HG02588 (cell line): ENCODE results near the gene FUT4.
A peak's percentile ranks its signal among the peaks of the same experiment; 100 is the strongest.
"Not testable (repeated sequence)": the region's sequence is repeated elsewhere in the genome, so short reads cannot be mapped to it uniquely, and the experiment has no call there.

Experiments
- ATAC-seq: cut with Tn5 transposase; IDR thresholded peaks from one replicate; pipeline ENCODE4 v1.9.1; 2021; ENCODE audit warnings: mild to moderate bottlenecking, moderate library complexity; ENCODE audit not compliant: unreplicated experiment

The FUT4 gene

GRCh38 chr11:94563848-94564467 lies 20.2 kb downstream of the FUT4 start:
- ATAC-seq: no peak

DNA sequence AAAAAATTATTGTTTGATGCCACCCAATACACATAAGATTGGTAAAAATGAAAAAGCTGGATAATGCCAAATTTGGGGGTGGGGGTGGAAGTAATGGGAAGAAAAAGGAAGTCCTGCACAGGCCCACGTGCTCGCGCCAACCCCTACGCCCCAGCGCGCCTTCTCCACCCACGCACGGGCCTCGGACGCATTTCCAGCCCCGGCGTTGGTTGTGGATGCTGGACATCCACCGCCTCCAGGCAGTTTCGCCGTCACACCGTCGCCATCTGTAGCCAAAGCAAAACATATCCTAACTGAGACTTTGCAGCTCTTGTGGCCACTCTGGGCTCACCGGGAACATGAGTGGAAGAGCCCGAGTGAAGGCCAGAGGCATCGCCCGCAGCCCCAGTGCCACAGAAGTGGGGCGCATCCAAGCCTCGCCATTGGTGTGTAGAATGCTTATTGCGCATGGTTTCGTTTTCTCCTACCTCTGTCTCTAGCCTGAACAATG lies 23.5 kb downstream of the FUT4 start, which contains the start of gene PIWIL4:
TSS of gene PIWIL4 (plus strand) at position 188 of the 490 bp plus-strand sequence. CDS start at position 339, 151 bp downstream.
- no peak for ATAC-seq

DNA sequence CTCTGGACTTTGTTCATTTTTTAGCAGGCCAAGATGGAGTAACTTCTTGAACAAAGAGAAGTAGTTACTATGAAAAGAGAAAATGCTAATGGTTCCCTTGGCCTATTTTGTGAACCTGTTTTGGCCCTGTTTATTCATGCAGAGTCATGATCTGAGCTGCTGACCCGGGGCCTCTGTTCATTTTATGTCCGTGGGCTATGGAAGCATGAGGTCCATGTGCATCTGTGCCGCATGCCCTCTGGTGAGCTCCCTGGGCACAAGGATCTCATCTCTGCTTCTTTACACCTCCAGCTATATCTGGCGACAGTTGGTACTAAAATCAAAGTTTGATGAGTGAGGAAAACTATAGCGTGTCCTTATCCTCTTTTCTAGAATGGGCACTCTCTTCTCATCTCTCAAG lies 24.5 kb downstream of the FUT4 start:
- ATAC-seq: no peak

DNA sequence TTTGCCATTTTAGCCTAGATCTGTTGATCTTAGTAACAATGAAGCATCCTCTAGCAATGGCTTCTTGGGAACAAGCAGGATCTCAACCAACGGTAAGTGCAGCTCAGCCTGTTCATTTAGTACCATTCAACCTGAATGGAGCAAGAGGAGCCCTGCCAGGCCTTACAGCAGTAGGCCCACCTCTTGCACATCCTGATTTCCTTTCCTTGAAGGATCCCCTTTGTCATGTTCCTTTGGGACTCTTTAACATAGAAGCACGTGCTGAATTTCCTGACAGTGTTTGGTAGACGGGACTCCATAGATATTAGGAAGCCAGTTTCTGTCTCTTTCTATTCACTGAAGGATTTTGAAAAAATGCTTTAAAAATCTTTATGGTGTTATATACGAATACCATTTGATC lies 25.0 kb downstream of the FUT4 start:
- no peak for ATAC-seq

DNA sequence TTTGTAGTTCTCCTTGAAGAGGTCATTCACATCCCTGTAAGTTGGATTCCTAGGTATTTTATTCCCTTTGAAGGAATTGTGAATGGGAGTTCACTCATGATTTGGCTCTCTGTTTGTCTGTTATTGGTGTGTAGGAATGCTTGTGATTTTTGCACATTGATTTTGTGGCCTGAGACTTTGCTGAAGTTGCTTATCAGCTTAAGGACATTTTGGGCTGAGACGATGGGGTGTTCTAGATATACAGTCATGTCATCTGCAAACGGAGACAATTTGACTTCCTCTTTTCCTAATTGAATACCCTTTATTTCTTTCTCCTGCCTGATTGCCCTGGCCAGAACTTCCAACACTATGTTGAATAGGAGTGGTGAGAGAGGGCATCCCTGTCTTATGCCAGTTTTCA lies 29.3 kb downstream of the FUT4 start:
- ATAC-seq: not testable (repeated sequence)

GRCh38 chr11:94574193-94574961 lies 30.7 kb downstream of the FUT4 start:
- ATAC-seq: no peak

DNA sequence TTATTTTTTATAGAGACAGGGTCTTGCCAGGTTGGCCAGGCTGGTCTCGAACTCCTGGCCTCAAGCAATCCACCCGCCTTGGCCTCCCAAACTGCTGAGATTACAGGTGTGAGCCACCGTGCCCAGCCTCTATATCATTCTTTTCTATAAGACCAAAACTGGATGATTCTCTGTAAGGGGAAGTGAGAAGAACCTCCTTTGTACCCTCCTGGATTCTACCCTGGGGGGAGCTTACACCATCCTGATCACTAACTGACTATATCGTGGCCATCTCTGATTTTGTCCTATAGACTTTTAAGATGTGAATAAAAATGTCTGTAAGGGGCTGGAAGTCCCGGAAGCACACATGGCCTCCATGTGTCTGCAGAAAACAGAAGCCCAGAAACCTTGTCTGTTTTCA lies 32.6 kb downstream of the FUT4 start:
- no peak for ATAC-seq

DNA sequence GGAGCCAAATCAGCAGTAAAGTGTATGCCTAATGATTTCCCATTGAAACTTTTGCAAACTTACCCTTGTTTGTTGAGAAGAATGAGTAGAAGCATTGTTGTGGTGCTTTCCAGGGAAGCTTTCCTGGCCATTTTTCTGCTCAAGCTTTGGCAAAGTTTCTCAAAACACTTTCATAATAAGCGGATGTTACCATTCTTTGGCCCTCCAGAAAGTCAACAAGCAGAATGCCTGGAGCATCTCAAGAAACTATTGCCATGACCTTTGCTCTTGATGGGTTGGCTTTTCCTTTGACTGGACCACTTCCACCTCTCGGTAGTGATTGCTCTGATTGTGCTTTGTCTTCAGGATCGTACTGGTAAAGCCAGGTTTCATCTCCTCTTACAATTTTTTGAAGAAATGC lies 34.1 kb downstream of the FUT4 start:
- ATAC-seq: no peak

- peak; percentile 73 for ATAC-seq
These were observed 38.2 kb downstream of the FUT4 start for GRCh38 chr11:94581926-94582325.

GRCh38 chr11:94583213-94583865 lies 39.6 kb downstream of the FUT4 start:
- no peak for ATAC-seq

- ATAC-seq: peak; percentile 54
These were observed 40.3 kb downstream of the FUT4 start for GRCh38 chr11:94583866-94584500.

DNA sequence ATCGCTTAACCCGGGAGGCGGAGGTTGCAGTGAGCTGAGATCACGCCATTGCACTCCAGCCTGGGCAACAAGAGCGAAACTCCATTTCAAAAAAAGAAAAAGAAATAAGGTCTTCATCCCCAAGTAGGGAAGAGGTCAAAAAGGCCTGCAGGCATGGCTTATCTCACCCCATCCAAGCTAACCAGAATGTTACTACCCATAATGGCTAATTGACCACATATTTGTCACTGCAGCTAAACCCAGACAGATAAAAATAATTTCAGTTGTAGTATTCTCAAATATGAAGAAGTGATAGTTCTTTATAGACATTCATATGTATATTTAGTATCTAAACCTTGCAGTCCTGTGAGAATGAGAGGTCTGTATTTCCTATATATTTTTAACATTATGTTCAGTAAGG lies 41.3 kb downstream of the FUT4 start:
- ATAC-seq: no peak

DNA sequence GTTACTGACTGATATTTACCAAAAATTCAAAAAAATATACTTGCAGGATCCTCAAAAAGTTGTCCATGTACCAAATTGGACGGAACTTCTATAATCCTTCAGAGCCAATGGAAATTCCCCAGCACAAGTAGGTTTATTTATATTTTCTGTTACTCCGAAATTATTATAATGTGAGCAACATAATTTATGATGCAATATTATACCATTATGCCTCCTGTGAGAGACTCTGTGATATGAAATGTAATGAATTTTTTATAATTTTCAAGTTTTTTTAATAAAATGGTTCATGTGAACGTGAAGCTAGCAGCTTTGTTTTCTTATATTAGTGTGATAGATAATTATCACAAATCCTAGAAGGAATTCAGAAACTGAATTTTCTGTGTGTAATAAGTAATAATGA lies 41.7 kb downstream of the FUT4 start:
- ATAC-seq: no peak

DNA sequence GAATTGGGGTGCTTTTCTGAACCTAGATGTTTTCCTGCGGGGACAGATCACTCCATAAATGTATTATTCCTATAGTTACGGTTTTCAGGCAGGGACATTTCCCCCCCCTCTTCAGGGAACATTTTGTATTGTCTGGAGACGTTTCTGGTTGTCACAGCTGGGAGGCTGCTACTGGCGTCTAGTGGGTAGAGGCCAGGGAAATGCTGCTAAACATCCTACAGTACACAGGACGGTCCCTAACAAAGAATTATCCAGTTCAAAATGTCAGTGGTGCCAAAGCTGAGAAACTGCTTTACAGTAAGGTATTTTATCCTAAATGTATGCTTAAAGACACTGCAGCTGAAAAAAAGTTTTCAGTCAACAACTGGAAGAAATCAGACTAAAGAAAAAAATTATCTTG lies 42.8 kb downstream of the FUT4 start:
- no peak for ATAC-seq

DNA sequence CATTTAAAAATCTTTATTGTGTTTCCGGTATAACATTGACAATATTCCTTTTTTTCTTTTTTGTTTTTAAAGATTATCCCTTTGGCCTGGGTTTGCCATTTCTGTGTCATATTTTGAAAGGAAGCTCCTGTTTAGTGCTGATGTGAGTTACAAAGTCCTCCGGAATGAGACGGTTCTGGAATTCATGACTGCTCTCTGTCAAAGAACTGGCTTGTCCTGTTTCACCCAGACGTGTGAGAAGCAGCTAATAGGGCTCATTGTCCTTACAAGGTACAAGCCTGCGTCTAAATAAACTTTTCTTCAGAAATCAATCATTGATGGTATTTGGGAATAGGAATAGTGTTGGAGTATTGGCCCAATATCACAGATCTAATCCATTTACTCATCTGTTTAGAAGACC lies 43.3 kb downstream of the FUT4 start:
- no peak for ATAC-seq

DNA sequence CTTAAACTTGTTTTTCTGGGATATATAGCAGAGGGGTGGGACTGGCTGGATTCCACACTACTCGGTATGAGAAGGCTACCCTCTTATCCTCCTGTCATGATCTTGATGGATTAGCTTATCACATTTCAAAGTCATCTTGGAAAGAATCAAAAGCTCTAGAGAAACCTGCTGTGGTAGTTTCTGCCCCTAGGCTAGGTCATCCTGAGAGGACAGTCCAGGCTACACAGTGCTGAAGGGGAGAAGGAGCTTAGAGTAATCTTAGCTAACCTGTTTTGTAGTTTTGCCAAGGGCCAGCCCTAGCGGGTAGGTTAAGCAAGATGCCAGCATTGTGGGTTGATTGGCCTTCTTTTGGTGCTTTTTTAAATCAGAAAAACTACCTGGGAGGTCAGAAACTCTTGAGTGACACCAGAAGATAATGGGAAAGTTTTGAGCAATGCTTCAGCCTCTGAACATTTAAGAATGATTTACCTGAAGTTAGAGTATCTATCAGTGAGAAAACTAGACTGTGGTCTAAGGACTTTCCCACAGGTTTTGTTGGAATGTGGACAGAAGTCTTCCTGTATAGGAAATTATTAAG lies 44.7 kb downstream of the FUT4 start:
- ATAC-seq: no peak

- ATAC-seq: no peak
These were observed 46.8 kb downstream of the FUT4 start for GRCh38 chr11:94590352-94591041.

DNA sequence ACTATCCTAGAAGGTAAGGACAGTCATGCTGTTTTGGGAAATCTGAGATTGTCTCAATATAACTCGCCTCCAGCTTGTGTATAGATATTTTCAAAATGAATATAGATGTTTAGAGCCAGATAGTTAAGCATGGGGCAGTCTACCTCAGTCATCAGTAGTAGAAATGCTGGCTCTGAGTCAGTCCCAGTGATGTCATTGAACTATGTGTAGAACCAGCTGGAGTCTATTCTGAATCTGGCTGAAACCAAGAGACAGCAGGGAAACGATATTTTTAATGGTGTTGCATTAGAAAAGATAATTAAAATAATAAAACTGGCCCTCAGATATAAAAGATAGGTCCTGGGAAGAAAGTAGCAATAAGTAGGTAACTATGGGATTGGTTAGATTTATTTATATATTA lies 49.3 kb downstream of the FUT4 start:
- peak; percentile 87 for ATAC-seq

DNA sequence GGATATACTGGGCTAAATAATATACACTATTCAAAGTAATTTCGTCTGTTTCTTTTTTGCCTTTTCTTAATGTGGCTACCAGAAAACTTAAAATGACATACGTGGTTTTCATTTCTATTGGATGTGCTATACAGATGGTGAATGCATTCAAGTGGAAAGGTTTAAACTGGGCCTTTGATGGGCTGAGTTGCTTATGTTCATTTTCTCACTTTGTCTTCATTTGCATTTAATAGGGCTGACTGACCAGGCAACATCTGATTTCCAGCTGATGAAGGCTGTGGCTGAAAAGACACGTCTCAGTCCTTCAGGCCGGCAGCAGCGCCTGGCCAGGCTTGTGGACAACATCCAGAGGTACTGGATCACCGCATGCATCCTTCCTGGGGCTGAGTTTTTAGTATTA lies 51.4 kb downstream of the FUT4 start:
- no peak for ATAC-seq

DNA sequence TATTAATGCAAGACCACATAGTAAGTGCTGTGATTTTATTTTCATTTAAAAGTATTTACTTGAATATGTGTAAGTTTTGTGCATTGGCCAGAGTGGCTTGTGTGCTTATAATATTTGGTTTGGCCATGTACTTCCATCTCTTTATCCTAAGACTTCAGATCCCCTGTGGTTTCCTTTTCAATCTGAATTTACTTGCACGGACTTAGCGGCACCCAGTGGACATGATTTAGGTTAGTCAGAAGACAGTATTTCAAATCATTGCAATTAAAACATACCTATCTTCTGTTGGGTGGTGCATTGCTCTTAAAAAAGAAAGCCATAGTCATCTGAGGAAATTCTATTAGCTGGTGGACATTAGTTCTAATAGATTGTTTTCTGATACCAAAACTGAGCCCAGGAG lies 54.2 kb downstream of the FUT4 start:
- ATAC-seq: no peak
